Mucosa of stomach (tissue), 1 donor: ENCODE data around the gene LRRC8C.

ENCODE experiments used
- H3K27me3 ChIP-seq: one replicate; pipeline ENCODE4 v1.7.0; 2013; ENCODE audit warnings: mild to moderate bottlenecking, low read length; ENCODE audit not compliant: control insufficient read depth, insufficient read depth
- H3K36me3 ChIP-seq: one replicate; pipeline ENCODE4 v1.7.0; 2013; ENCODE audit warnings: low read length; ENCODE audit not compliant: control insufficient read depth, insufficient read depth
- H3K4me1 ChIP-seq: one replicate; pipeline ENCODE4 v1.7.0; 2013; ENCODE audit warnings: mild to moderate bottlenecking, low read length; ENCODE audit not compliant: control insufficient read depth, insufficient read depth
- H3K4me3 ChIP-seq: one replicate; pipeline ENCODE4 v1.7.0; 2013; ENCODE audit warnings: low read length
- H3K9ac ChIP-seq: one replicate; pipeline ENCODE4 v1.7.0; 2013; ENCODE audit warnings: mild to moderate bottlenecking, low read length, moderate library complexity
- H3K9me3 ChIP-seq: one replicate; pipeline ENCODE4 v1.7.0; 2013; ENCODE audit warnings: mild to moderate bottlenecking, low read length, moderate library complexity; ENCODE audit not compliant: control insufficient read depth
- donor health status: Pancreatic carcinoma.

The LRRC8C gene

GRCh38 chr1:89760496-89760895 is 127.6 kb downstream of the LRRC8C start:
- Histone ChIP-seq H3K9ac (no peak overlapping the region), H3K4me3 (no peak overlapping the region), H3K4me1 (peaks cover 16% of the 10 kb centered on the region), H3K9me3 (no peaks in the 10 kb centered on the region), H3K36me3 (no peaks in the 10 kb centered on the region), H3K27me3 (peaks cover 5% of the 10 kb centered on the region)

GRCh38 chr1:89761338-89761737 is 128.4 kb downstream of the LRRC8C start:
- Histone ChIP-seq H3K9ac (no peak overlapping the region), H3K4me1 (peaks cover 16% of the 10 kb centered on the region), H3K4me3 (no peak overlapping the region), H3K9me3 (no peaks in the 10 kb centered on the region), H3K27me3 (peaks cover 5% of the 10 kb centered on the region), H3K36me3 (no peaks in the 10 kb centered on the region)

- Histone ChIP-seq H3K9me3 (no peaks in the 10 kb centered on the region), H3K27me3 (peaks cover 5% of the 10 kb centered on the region), H3K4me3 (no peak overlapping the region), H3K4me1 (peaks cover 16% of the 10 kb centered on the region), H3K9ac (no peak overlapping the region), H3K36me3 (no peaks in the 10 kb centered on the region)
Measured at GRCh38 chr1:89761901-89762300, 129.0 kb downstream of the LRRC8C start.

GRCh38 chr1:89762386-89762778 is 129.5 kb downstream of the LRRC8C start:
- peak overlapping the region; percentile 65 for H3K4me3 ChIP-seq
- H3K9ac ChIP-seq: no peak overlapping the region
- peaks cover 16% of the 10 kb centered on the region for H3K4me1 ChIP-seq
- no peaks in the 10 kb centered on the region for H3K36me3 ChIP-seq
- peaks cover 5% of the 10 kb centered on the region for H3K27me3 ChIP-seq
- H3K9me3 ChIP-seq: no peaks in the 10 kb centered on the region

- Histone ChIP-seq H3K9ac (peak overlapping the region; percentile 65), H3K27me3 (peaks cover 5% of the 10 kb centered on the region), H3K9me3 (no peaks in the 10 kb centered on the region), H3K36me3 (no peaks in the 10 kb centered on the region), H3K4me1 (peaks cover 16% of the 10 kb centered on the region), H3K4me3 (peak overlapping the region; percentile 65)
Measured at GRCh38 chr1:89762779-89763648, 130.1 kb downstream of the LRRC8C start.

GRCh38 chr1:89763649-89763986 is 130.7 kb downstream of the LRRC8C start:
- peaks cover 5% of the 10 kb centered on the region for H3K27me3 ChIP-seq
- H3K4me1 ChIP-seq: peaks cover 16% of the 10 kb centered on the region
- peak overlapping the region; percentile 65 for H3K4me3 ChIP-seq
- H3K36me3 ChIP-seq: no peaks in the 10 kb centered on the region
- H3K9me3 ChIP-seq: no peaks in the 10 kb centered on the region
- H3K9ac ChIP-seq: peak overlapping the region; percentile 65

GRCh38 chr1:89765774-89766173 is 132.9 kb downstream of the LRRC8C start:
- Histone ChIP-seq H3K4me1 (peaks cover 16% of the 10 kb centered on the region), H3K4me3 (no peak overlapping the region)

GRCh38 chr1:89767618-89768017 is 134.7 kb downstream of the LRRC8C start:
- Histone ChIP-seq H3K9me3 (no peaks in the 10 kb centered on the region), H3K27me3 (peaks cover 11% of the 10 kb centered on the region), H3K4me3 (no peak overlapping the region), H3K36me3 (no peaks in the 10 kb centered on the region), H3K4me1 (peaks cover 8% of the 10 kb centered on the region), H3K9ac (no peak overlapping the region)

More at GRCh38 chr1:89765774-89766173, 132.9 kb downstream of the LRRC8C start:
- Histone ChIP-seq H3K9me3 (no peaks in the 10 kb centered on the region), H3K36me3 (no peaks in the 10 kb centered on the region), H3K27me3 (peaks cover 5% of the 10 kb centered on the region), H3K9ac (no peak overlapping the region)
